Measurements from ENCODE around the gene LARP1. TPM values are rescaled to one million over a fixed set of nuclear protein-coding genes. Genes with fewer than 3 reads are reported as not detected.
"Not testable (repeated sequence)": the region's sequence is repeated elsewhere in the genome, so short reads cannot be mapped to it uniquely, and the experiment has no call there.

Gene LARP1
- total RNA-seq, 2 experiments from 2014 or later, result 174 to 177 TPM

DNA sequence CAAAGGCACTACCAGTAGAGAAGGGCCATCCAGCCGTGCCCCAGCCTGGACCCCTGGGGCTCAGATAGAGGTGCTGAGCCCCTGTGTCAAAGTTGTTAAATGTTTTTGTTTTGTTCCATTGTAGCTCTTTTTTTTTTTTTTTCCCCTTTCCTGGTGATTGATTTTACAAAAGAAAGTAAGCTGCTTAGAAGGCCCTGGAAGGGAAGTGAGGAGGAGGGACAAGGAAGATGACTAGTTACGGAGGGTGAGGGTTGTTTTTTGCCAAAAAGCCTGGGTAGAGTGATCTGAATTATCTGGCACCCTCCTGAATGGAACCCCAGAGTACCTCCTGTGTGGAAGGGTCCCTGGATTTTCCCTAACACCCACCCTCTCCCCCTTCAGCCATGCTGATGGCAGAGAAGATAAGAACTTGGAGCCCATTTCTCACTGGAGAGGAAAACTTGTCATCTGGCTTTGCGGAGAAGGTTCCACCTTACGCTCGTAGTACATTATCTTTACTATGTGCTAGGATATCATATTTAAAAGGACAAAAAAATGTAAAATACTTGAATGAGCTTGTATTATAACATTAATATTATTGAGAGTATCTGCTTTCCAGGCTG is 61.8 kb downstream of the LARP1 start:
- peaks cover 65% of the 10 kb centered on the region for H3K36me3 Mint-ChIP-seq (ENCODE audit: low read depth)
- H3K4me3 Mint-ChIP-seq, result no peak overlapping the region
- no peak for DNase-seq
- H3K9me3 Mint-ChIP-seq, result no peaks in the 10 kb centered on the region
- ChIA-PET POLR2A (interaction anchor here (1.1 kb wide), 1 partner anchor 12 kb away, joined by 3 read pairs; no protein-coding TSS in a partner anchor), CTCF (interaction anchor here (1.0 kb wide), 1 partner anchor 13 kb away, joined by 3 read pairs; no protein-coding TSS in a partner anchor)
- peaks cover 48% of the 10 kb centered on the region for H3K4me1 Mint-ChIP-seq
- no peaks in the 10 kb centered on the region for H3K27me3 Mint-ChIP-seq
- no peak overlapping the region for H3K27ac Mint-ChIP-seq

- Mint-ChIP-seq H3K9me3 (no peaks in the 10 kb centered on the region), H3K4me1 (peaks cover 42% of the 10 kb centered on the region), H3K4me3 (no peak overlapping the region), H3K27me3 (no peaks in the 10 kb centered on the region), H3K27ac (no peak overlapping the region), H3K36me3 (ENCODE audit: low read depth) (peaks cover 63% of the 10 kb centered on the region)
- DNase-seq, result no peak
- POLR2A ChIA-PET, result no interaction called here
- CTCF ChIA-PET, result interaction anchor here (1.0 kb wide), 1 partner anchor 12 kb away, joined by 3 read pairs; no protein-coding TSS in a partner anchor
These were observed 62.6 kb downstream of the LARP1 start for GRCh38 chr5:154817815-154818214.

DNA sequence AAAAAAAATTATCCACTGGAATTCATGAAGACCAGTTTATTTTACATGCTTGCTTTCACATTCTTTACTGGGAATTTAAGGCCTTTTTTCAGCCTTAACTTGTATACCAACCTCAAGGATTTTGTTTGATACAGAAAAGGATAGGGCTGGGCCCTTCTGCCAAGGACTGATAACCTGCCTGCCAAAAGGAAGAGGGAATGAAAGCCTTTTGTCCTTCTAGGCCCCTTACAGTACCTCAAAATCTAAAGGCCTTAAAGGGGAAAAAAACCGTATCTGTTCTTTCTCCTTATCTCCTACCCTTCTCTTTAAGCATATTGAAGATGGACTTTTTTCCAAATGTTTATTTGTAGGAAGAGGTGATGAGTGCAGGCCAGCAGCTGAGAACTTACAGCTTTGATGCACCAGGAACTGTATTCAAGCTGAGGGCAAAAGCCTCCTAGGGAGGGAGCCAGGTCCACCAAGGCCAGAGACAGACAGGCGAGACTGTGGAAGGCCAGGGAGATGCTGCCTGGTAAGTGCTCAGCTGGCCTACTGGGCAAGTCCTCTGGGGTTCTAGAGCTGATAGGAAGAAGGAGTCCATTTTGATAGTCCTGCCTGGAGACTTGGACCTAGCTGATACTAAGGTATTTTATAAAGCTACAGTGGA is 63.4 kb downstream of the LARP1 start:
- H3K9me3 Mint-ChIP-seq, result no peaks in the 10 kb centered on the region
- no peaks in the 10 kb centered on the region for H3K27me3 Mint-ChIP-seq
- H3K4me1 Mint-ChIP-seq, result peaks cover 34% of the 10 kb centered on the region
- DNase-seq, result no peak
- POLR2A ChIA-PET, result interaction anchor here (1.6 kb wide), 1 partner anchor 11 kb away, joined by 4 read pairs; no protein-coding TSS in a partner anchor
- peak overlapping the region; percentile 47 for H3K27ac Mint-ChIP-seq
- no peak overlapping the region for H3K4me3 Mint-ChIP-seq
- H3K36me3 Mint-ChIP-seq (ENCODE audit: low read depth), result peaks cover 65% of the 10 kb centered on the region
- CTCF ChIA-PET, result interaction anchor here (1.3 to 1.8 kb wide), 2 partner anchors 11 to 51 kb away, joined by 3 to 6 read pairs; no protein-coding TSS in a partner anchor

DNA sequence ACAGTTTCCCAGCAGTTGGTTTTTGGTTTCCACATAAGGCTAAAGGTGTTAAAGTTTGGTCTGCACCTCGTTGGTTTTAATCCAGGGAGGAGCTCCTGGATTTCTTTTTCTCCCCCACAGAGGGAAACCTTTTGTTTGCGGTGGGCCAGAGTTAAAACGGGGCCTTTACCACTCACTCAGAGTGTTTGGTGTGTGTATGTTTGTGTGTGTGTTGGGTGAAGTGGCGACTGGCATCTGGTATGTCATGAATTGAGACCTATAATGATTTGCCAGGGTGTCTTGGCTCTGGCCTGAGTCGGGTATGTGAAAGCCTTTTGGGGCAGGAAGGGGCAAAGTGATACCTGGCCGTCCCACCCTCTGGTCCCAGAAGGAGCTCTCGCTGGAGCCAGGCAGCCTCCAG is 64.4 kb downstream of the LARP1 start:
- Mint-ChIP-seq H3K27ac (peak overlapping the region; percentile 47), H3K4me1 (peaks cover 28% of the 10 kb centered on the region), H3K27me3 (no peaks in the 10 kb centered on the region), H3K4me3 (no peak overlapping the region), H3K9me3 (no peaks in the 10 kb centered on the region), H3K36me3 (ENCODE audit: low read depth) (peaks cover 59% of the 10 kb centered on the region)
- no peak for DNase-seq
- ChIA-PET POLR2A (interaction anchor here (1.6 kb wide), 1 partner anchor 10 kb away, joined by 4 read pairs; no protein-coding TSS in a partner anchor), CTCF (interaction anchor here (1.3 to 1.8 kb wide), 2 partner anchors 10 to 52 kb away, joined by 3 to 6 read pairs; no protein-coding TSS in a partner anchor)

- no peaks in the 10 kb centered on the region for H3K9me3 Mint-ChIP-seq
- DNase-seq, result no peak
- no peak overlapping the region for H3K4me3 Mint-ChIP-seq
- CTCF ChIA-PET, result no interaction called here
- peaks cover 28% of the 10 kb centered on the region for H3K4me1 Mint-ChIP-seq
- peaks cover 51% of the 10 kb centered on the region for H3K36me3 Mint-ChIP-seq (ENCODE audit: low read depth)
- POLR2A ChIA-PET, result no interaction called here
- no peaks in the 10 kb centered on the region for H3K27me3 Mint-ChIP-seq
- H3K27ac Mint-ChIP-seq, result peak overlapping the region; percentile 21
These were observed 65.2 kb downstream of the LARP1 start for GRCh38 chr5:154820383-154820782.

DNA sequence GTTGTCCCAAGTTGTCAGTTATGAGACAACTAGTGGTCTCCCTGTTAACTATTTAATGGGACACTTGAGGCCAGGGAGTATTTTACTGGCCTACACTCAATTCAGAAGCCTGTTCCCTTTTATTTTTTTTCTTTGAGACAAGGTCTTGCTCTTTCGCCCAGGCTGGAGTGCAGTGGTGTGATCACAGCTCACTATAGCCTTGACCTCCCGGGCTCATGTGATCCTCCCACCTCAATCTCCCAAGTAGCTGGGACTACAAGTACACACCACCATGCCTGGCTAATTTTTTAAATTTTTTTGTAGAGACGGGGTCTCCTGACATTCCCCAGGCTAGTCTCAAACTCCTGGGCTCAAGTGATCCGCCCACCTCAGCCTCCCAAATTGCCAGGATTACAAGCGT is 67.7 kb downstream of the LARP1 start:
- H3K9me3 Mint-ChIP-seq, H3K4me3 Mint-ChIP-seq, CTCF ChIA-PET, H3K27ac Mint-ChIP-seq, H3K27me3 Mint-ChIP-seq, DNase-seq: not testable (repeated sequence)
- Mint-ChIP-seq H3K4me1 (peaks cover 36% of the 10 kb centered on the region), H3K36me3 (ENCODE audit: low read depth) (peaks cover 40% of the 10 kb centered on the region)
- POLR2A ChIA-PET, result interaction anchor here (1.0 kb wide), 1 partner anchor 9 kb away, joined by 5 read pairs; no protein-coding TSS in a partner anchor

- Mint-ChIP-seq H3K4me3 (no peak overlapping the region), H3K27me3 (no peaks in the 10 kb centered on the region), H3K4me1 (peaks cover 43% of the 10 kb centered on the region), H3K9me3 (no peaks in the 10 kb centered on the region), H3K36me3 (ENCODE audit: low read depth) (peaks cover 41% of the 10 kb centered on the region), H3K27ac (no peak overlapping the region)
- CTCF ChIA-PET, result interaction anchor here (0.6 kb wide), 1 partner anchor 14 kb away, joined by 3 read pairs; no protein-coding TSS in a partner anchor
- POLR2A ChIA-PET, result no interaction called here
- DNase-seq, result no peak
These were observed 68.4 kb downstream of the LARP1 start for GRCh38 chr5:154823605-154824004.

DNA sequence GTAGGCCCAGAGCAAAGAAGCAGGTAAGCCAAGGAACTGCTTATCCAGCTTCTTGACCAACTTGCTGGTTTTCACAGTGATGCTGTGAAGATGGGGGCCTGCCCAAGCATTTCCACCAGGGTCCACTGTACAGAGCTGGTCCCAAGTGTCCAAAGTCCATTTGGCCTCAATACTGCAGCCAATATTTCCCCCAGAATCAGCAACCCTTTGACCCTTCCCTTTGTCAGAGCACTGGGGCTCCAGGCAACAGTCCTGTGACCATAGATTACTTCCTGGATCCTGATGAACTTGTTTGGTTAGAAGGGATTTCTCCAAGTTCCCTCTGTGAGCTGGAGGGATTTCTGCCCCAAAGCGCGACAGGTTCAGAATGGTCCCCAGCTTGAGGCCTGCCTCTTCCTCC is 68.9 kb downstream of the LARP1 start:
- ChIA-PET CTCF (interaction anchor here (0.6 kb wide), 1 partner anchor 14 kb away, joined by 3 read pairs; no protein-coding TSS in a partner anchor), POLR2A (no interaction called here)
- Mint-ChIP-seq H3K36me3 (ENCODE audit: low read depth) (peaks cover 36% of the 10 kb centered on the region), H3K27ac (no peak overlapping the region), H3K27me3 (no peaks in the 10 kb centered on the region), H3K9me3 (no peaks in the 10 kb centered on the region), H3K4me1 (peaks cover 42% of the 10 kb centered on the region), H3K4me3 (no peak overlapping the region)
- DNase-seq, result no peak

DNA sequence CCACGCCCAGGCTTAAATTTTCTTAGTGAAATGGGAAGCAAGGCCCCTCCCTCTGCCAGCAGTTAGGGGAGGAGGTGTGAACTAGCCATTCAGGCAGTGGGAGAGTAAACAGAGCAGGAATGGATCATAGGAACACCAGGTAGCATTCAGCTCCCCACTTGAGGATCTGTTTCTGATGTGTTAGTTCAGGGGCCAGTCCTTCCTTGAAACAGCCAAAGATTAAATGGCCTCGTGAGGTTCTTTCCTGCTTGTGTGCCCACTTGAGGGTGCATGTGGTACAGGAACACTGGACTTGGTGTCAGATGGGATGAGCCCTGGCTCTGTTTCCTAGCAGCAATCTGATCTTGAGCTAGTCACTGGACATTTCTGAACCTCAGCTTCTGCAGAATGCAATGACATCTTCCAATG is 74.0 kb downstream of the LARP1 start:
- no peak overlapping the region for H3K4me3 Mint-ChIP-seq
- CTCF ChIA-PET, result interaction anchor here (0.8 to 1.4 kb wide), 5 partner anchors 10 to 179 kb away, joined by 3 to 6 read pairs (median 3); no protein-coding TSS in a partner anchor

DNA sequence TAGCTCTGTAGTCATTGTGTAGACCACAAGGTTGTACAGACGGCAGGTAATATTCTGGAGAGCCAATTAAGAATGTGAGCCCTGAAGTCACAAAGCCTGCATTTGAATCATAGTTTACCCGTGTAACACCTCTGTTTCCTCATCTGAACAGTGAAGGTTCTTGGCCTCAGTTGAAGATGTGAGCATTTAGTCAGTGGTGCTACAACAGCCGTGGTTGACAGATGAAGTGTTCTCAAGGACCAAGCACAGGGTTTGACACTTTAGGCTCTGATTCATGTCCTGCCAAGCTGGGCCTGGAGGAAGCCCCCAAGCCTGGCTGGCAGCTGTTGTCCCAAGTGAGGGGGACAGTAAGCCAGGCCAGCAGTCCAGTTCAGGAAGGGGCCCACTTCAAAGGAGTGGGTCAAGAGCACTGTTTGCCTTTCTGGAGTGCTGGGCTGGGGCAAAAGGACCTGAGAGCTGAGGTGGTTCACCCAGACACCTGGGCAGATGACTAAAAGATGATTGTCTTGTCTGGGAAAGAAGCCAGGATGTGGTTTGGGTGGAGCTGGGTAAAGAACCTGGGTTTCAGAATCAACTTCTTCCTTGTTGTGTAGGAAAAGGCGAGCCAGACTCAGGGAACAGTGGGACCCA is 74.5 kb downstream of the LARP1 start:
- H3K4me3 Mint-ChIP-seq, result no peak overlapping the region

More for the DNA sequence above, 74.0 kb downstream of the LARP1 start:
- Mint-ChIP-seq H3K4me1 (peaks cover 43% of the 10 kb centered on the region), H3K27me3 (no peaks in the 10 kb centered on the region), H3K9me3 (no peaks in the 10 kb centered on the region), H3K36me3 (ENCODE audit: low read depth) (peaks cover 22% of the 10 kb centered on the region), H3K27ac (peak overlapping the region; percentile 88)
- no peak for DNase-seq
- POLR2A ChIA-PET, result interaction anchor here (1.0 to 2.8 kb wide), 6 partner anchors 10 to 68 kb away, joined by 3 to 28 read pairs (median 6); partner anchors contain the start of gene CNOT8

GRCh38 chr5:154830219-154830595 is 75.0 kb downstream of the LARP1 start:
- ChIA-PET CTCF (interaction anchor here (0.9 to 1.1 kb wide), 2 partner anchors 11 to 13 kb away, joined by 3 to 6 read pairs; no protein-coding TSS in a partner anchor), POLR2A (interaction anchor here (0.8 to 2.8 kb wide), 6 partner anchors 11 to 791 kb away, joined by 3 to 28 read pairs (median 6); partner anchors contain the start of genes CNOT8, FAM114A2 and MFAP3)
- Mint-ChIP-seq H3K9me3 (no peaks in the 10 kb centered on the region), H3K4me1 (peaks cover 49% of the 10 kb centered on the region), H3K27ac (peak overlapping the region; percentile 88), H3K4me3 (no peak overlapping the region), H3K36me3 (ENCODE audit: low read depth) (peaks cover 22% of the 10 kb centered on the region), H3K27me3 (no peaks in the 10 kb centered on the region)
- no peak for DNase-seq

More for the DNA sequence above, 74.5 kb downstream of the LARP1 start:
- peaks cover 48% of the 10 kb centered on the region for H3K4me1 Mint-ChIP-seq
- H3K27ac Mint-ChIP-seq, result peak overlapping the region; percentile 88
- no peaks in the 10 kb centered on the region for H3K27me3 Mint-ChIP-seq
- H3K36me3 Mint-ChIP-seq (ENCODE audit: low read depth), result peaks cover 22% of the 10 kb centered on the region
- ChIA-PET POLR2A (interaction anchor here (0.8 to 2.8 kb wide), 7 partner anchors 11 to 791 kb away, joined by 3 to 28 read pairs (median 4); partner anchors contain the start of genes CNOT8, FAM114A2 and MFAP3), CTCF (interaction anchor here (0.8 to 1.4 kb wide), 5 partner anchors 11 to 179 kb away, joined by 3 to 6 read pairs (median 3); no protein-coding TSS in a partner anchor)
- no peaks in the 10 kb centered on the region for H3K9me3 Mint-ChIP-seq
- DNase-seq, result peak; percentile 52

DNA sequence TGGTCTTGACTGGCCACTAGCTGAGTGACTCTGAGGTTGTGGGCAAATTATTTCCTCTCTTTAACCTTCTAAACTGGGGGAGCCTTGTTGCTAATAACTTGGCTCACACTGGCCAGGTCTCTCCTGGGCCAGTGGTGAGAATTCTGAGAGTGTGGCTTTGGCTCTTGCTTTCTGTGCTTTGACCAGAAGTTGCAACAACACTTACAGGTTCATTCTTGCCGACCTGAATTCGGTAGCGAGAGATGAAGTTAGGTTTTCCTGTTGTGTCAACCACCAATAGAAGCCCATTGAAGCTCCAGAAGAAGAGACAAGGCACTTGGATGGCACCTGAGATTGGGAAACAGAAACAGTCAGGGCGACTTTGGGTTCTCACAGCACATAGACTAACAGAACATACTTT is 75.4 kb downstream of the LARP1 start:
- no peaks in the 10 kb centered on the region for H3K9me3 Mint-ChIP-seq
- DNase-seq, result no peak
- CTCF ChIA-PET, result interaction anchor here (1.1 kb wide), 1 partner anchor 12 kb away, joined by 6 read pairs; no protein-coding TSS in a partner anchor
- no peak overlapping the region for H3K4me3 Mint-ChIP-seq
- H3K4me1 Mint-ChIP-seq, result peaks cover 48% of the 10 kb centered on the region
- H3K27ac Mint-ChIP-seq, result peak overlapping the region; percentile 88
- POLR2A ChIA-PET, result interaction anchor here (2.3 to 2.8 kb wide), 3 partner anchors 13 to 29 kb away, joined by 8 to 28 read pairs (median 8); partner anchors contain the start of gene CNOT8
- H3K36me3 Mint-ChIP-seq (ENCODE audit: low read depth), result peaks cover 21% of the 10 kb centered on the region
- no peaks in the 10 kb centered on the region for H3K27me3 Mint-ChIP-seq

Data from activated CD4-positive, alpha-beta memory T cell treated with anti-CD3 and anti-CD28 coated beads, Interleukin-2, amount 10 ng/mL, durations not matched to agents 7 days and 5 days (primary cell).